Heart right ventricle (tissue), 16 donors: Measurements from ENCODE around the gene WNT3. TPM values are rescaled to one million over a fixed set of nuclear protein-coding genes. Genes with fewer than 3 reads are reported as not detected.

Experiments used
- ATAC-seq, 8 donors: fragments of 200-7000 bp; cut with Tn5 transposase; one replicate each; pipeline ENCODE4 v1.9.1; 2020; ENCODE audit warnings: mild to moderate bottlenecking in 8 of 8, moderate library complexity in 8 of 8, moderate number of reproducible peaks in 1 of 8
- DNase-seq, 2 donors: peaks; one replicate each; pipeline ENCODE4 v3.0.0-alpha.2; 2020
- H3K27ac ChIP-seq, 10 donors: fragments of 200-600 bp; sonication (generic) in 2 of 10; one replicate each; pipeline versions ENCODE4 v1.5.0 to v1.8.0; 2020 to 2022; ENCODE audit warnings: mild to moderate bottlenecking in 3 of 10
- H3K27me3 ChIP-seq, 7 donors: fragments of 200-600 bp; one replicate each; pipeline ENCODE4 v1.8.0; 2021 to 2022; ENCODE audit warnings: mild to moderate bottlenecking in 2 of 7
- H3K36me3 ChIP-seq, 9 donors: fragments of 200-600 bp; sonication (generic) in 1 of 9; one replicate each; pipeline versions ENCODE4 v1.5.0 to v1.8.0; 2020 to 2022; ENCODE audit warnings: mild to moderate bottlenecking in 2 of 9
- H3K4me1 ChIP-seq, 9 donors: fragments of 200-600 bp; sonication (generic) in 1 of 9; one replicate each; pipeline versions ENCODE4 v1.5.0 to v1.8.0; 2020 to 2022; ENCODE audit warnings: mild to moderate bottlenecking in 4 of 9
- H3K4me3 ChIP-seq, 10 donors: fragments of 200-600 bp; sonication (generic) in 2 of 10; one replicate each; pipeline versions ENCODE4 v1.5.0 to v1.8.0; 2020 to 2022; ENCODE audit warnings: mild to moderate bottlenecking in 7 of 10, moderate library complexity in 2 of 10
- H3K9me3 ChIP-seq, 11 donors: fragments of 200-600 bp in 10 of 11; sonication (generic) in 2 of 11; one replicate each; pipeline versions ENCODE4 v1.5.0 to v1.8.0; 2013 to 2022; ENCODE audit warnings: mild to moderate bottlenecking in 2 of 11, control low read depth in 1 of 11, moderate library complexity in 1 of 11
- WGBS, 2 donors: extraction: QIAGEN DNeasy Blood & Tissue Kit; methylation state at CpG; one replicate each; pipeline ENCODE4 v1.1.7; 2013; ENCODE audit warnings: inconsistent platforms in 1 of 2; 5-methylcytosine and 5-hydroxymethylcytosine counted together
- intact Hi-C, 10 donors: fragments of 100-400 bp; cut with DNase I; formaldehyde crosslinking; loops; one replicate each; pipeline versions ENCODE4 v1.11.1 to v1.14.2; 2022
- polyA plus RNA-seq, 2 donors: library from polyadenylated mRNA; stranded (reverse); fragments of 200-250 nt; gene quantifications; one replicate each; pipeline ENCODE4 v1.2.3, GENCODE V29; 2013
- total RNA-seq, 10 donors: library from RNA; stranded (reverse); fragmentation: NEBNext Ultra II Directional in 3 of 10; extraction: Animal tissue kit (Norgen Biotek cat#: 25700) in 3 of 10; gene quantifications; one replicate each; pipeline versions ENCODE4 v1.2.1 to v1.2.4, GENCODE V29; 2021 to 2023
- TF ChIP-seq, protein P1 (sequence below), 9 donors: fragments of 200-600 bp; sonication (generic) in 2 of 9; IDR thresholded peaks; one replicate each; pipeline versions ENCODE4 v1.5.0 to v1.8.0; 2021 to 2022; ENCODE audit warnings: antibody characterized with exemption in 9 of 9, mild to moderate bottlenecking in 5 of 9, moderate library complexity in 1 of 9
- donor health status: Arrhythmogenic right ventricular cardiomyopathy.
- donor health status: ischemic (EF 13 %, LVEDD 7.1; RV severe dilation, severe dysfunction).
- donor health status: healthy with polysubstance abuse.
- donor health status: DM: no; HTN: yes; CAD: no.
- donor health status: DM: no; HTN: no; CAD: no.
- donor health status: ischemic (EF 25% LVEDD 6.9; RV normal size, moderate dysfunction).
- donor health status: ischemic (EF 25% LVEDD 5.7; RV mildly dilated, moderate dysfunction).
- donor health status: healthy.
- donor health status: DM: yes; HTN: yes; CAD: no.
- donor health status: Ischemic cardiomyopathy.
- donor health status: ischemic (EF 35%, LVEDD 5.7; RV mildly dilated, moderate dysfunction).
- donor health status: nonischemic (EF 11% LVEDD 7.7; RV severe dilation, severe dysfunction).
- donor health status: DM: yes; HTN: yes; CAD: no.
- donor health status: PGD.
- donor health status: ischemic (EF 29% LVEDD 5.4; RV normal size, mild dysfunction).
- donor health status: nonischemic (EF 23%, LVEDD 6.1; RV moderate dilation, normal function).

The WNT3 gene
- total and polyA plus RNA-seq, 12 donors: 0.66 to 3.7 (median 1.2) TPM

DNA sequence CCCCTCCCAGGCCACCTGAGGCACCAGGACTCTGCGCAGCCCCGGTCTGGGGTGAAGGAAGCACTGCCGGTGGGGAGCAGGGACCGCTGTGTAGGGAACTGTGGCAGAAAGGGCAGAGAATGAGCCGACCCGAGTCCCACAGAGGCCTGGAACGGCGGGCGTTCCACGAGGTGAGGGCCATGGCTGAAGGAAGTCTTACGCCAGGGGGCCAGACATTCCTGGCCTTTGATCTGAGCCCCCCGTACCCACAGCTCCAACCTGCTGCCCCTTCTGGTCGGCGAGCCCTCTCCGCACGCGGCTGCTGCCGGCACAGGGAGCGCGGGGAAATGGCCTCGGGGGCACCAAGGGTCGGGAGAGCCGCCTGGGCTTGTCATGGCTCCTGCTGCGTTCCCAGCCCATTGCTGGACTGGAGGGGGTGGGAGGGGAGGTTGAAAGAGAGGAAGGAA is 1.4 kb upstream of the WNT3 start:
- intact Hi-C loops: loop anchor here in 2 of 10 donors (10.0 kb wide), 2 partner anchors 85 to 95 kb away; no protein-coding TSS in a partner anchor
- Histone ChIP-seq H3K9me3 (no peaks in the 10 kb centered on the region), H3K4me3 (peak overlapping the region in 3 of 10 donors; percentile 28 to 49 (median 48)), H3K36me3 (no peaks in the 10 kb centered on the region), H3K27ac (no peak overlapping the region), H3K4me1 (peaks cover 9 to 27% (median 21%) of the 10 kb centered on the region in 9 donors), H3K27me3 (peaks cover 28 to 91% (median 85%) of the 10 kb centered on the region in 7 donors)
- DNase-seq: no peak
- whole genome bisulfite sequencing, 2 donors: 7 to 12% methylated on average over 24 of the region's 24 CpGs
- TF ChIP-seq, protein P1, sequence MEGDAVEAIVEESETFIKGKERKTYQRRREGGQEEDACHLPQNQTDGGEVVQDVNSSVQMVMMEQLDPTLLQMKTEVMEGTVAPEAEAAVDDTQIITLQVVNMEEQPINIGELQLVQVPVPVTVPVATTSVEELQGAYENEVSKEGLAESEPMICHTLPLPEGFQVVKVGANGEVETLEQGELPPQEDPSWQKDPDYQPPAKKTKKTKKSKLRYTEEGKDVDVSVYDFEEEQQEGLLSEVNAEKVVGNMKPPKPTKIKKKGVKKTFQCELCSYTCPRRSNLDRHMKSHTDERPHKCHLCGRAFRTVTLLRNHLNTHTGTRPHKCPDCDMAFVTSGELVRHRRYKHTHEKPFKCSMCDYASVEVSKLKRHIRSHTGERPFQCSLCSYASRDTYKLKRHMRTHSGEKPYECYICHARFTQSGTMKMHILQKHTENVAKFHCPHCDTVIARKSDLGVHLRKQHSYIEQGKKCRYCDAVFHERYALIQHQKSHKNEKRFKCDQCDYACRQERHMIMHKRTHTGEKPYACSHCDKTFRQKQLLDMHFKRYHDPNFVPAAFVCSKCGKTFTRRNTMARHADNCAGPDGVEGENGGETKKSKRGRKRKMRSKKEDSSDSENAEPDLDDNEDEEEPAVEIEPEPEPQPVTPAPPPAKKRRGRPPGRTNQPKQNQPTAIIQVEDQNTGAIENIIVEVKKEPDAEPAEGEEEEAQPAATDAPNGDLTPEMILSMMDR (IDR thresholded peaks at IDR 0.05): no peak
- ATAC-seq: peak in 1 of 8 donors; percentile 15

DNA sequence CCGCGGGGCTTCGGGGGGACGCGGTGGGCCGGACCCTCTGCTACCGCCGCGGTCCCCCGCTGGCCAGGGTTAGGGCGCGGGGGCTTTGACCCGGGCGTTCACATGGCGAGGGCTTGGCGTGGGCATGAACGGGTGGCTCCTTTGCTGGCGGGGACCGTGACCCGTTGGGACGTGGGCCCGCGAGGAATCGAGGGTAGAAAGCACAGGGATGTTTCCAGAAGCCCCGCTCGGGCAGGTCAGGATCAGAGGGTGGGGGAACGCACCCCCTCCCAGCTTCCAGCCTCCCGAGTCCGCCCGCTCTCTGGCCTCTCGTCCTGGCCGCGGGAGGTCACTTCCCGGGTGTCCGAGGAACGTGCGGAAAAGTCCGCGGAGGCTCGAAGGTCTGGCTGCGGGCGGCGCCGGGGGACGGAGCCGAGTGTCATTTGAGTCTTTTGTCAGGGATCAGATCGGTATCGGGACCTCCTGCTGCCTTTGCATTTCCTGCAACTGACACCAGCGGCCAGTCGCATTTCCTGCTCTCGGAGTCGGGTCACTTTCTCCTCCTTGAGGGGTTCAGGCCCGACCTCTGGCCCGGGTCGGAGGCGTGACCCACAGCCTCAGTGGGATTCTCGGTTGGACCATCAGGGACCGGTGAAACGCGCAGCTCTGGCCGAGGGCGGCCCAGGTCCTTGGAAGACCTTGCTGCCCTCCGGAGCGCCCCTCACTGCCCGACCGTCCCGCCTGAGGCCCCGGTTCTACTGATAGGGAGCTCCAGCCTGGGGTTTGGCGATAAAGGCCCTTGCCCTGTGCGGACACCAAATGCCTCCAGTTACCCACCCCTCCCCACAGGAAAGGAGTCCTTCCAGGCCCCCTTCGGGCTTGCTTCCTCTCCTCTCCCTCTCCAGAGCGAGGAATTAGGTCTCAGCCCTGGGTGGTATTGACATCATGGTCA is 702 bp upstream of the WNT3 start:
- intact Hi-C loops: loop anchor here in 2 of 10 donors (10.0 kb wide), 2 partner anchors 84 to 94 kb away; no protein-coding TSS in a partner anchor
- DNase-seq: no peak
- peak in 2 of 8 donors; percentile 13 to 14 for ATAC-seq
- no peaks in the 10 kb centered on the region for H3K9me3 ChIP-seq
- TF ChIP-seq, protein P1 (IDR thresholded peaks at IDR 0.05): no peak
- no peaks in the 10 kb centered on the region for H3K36me3 ChIP-seq
- no peak overlapping the region for H3K27ac ChIP-seq
- peak overlapping the region; percentile 13 to 49 (median 44) for H3K4me3 ChIP-seq
- WGBS, 2 donors: 2 to 4% methylated on average over 72 of the region's 72 CpGs
- H3K27me3 ChIP-seq: peaks cover 28 to 98% (median 91%) of the 10 kb centered on the region in 7 donors
- peaks cover 9 to 27% (median 21%) of the 10 kb centered on the region in 9 donors for H3K4me1 ChIP-seq

DNA sequence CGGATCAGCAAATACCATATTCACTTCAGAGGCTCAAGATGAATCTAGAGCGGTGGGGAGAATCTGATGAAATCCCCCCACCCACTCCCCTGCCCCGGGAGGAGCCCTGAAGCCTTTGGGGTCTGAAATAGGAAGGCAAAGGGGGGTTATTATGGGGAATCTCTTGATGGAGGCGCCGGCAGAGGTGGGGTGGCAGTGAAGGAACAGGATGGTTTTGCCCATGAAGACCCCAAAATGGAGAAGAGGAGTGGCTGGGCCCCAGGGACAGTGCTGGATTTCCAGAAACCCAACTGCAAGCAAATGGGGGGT is 637 bp downstream of the WNT3 start:
- TF ChIP-seq, protein P1 (IDR thresholded peaks at IDR 0.05): no peak

DNA sequence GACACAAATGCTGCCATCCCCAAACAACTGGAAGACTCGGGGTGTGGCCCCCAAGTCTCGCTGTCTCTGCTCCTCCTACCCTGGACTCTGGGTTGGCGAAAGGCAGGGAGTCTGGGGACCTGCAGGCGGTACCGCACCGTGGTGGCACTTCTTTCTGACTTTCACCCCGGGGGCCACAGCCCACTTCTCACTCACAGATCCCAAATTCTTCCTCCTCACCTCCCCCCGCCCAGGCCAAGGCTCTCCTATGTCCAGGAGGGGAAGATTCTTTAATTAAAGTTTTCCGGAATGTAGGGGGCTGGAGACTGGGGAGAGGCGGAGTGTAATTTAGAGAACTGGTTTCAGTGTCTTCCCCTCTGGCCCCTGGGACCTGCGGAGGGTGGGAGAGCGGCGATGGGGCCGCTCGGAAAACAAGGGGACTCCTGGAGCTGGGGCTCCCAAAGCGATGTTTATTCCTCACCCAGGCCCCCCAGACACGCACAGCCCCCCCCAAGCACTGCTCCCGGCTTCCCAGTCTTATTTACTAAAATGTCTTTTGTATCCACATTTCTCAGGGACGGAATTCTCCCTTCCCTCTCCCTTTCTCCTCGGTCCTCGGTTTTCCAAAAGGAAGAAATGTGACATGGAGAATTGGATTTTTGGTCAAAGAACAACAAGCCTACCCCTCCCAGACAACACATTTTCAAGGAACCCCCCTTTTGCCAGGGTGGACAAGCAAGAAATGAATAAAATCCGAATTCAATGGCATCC is 1.2 kb downstream of the WNT3 start:
- ATAC-seq: no peak
- Histone ChIP-seq H3K4me1 (peaks cover 9 to 27% (median 21%) of the 10 kb centered on the region in 9 donors), H3K9me3 (no peaks in the 10 kb centered on the region), H3K36me3 (no peaks in the 10 kb centered on the region), H3K27ac (no peak overlapping the region), H3K4me3 (no peak overlapping the region), H3K27me3 (peaks cover 28 to 100% (median 95%) of the 10 kb centered on the region in 7 donors)
- 11 to 14% methylated on average over 22 of the region's 22 CpGs for WGBS, 2 donors
- TF ChIP-seq, protein P1 (IDR thresholded peaks at IDR 0.05): no peak
- intact Hi-C loops: loop anchor here in 2 of 10 donors (10.0 kb wide), 2 partner anchors 83 to 93 kb away; no protein-coding TSS in a partner anchor
- DNase-seq: no peak

More for the DNA sequence above, 637 bp downstream of the WNT3 start:
- Histone ChIP-seq H3K4me3 (no peak overlapping the region), H3K9me3 (no peaks in the 10 kb centered on the region), H3K27me3 (peaks cover 28 to 100% (median 94%) of the 10 kb centered on the region in 7 donors), H3K4me1 (peaks cover 9 to 27% (median 21%) of the 10 kb centered on the region in 9 donors), H3K36me3 (no peaks in the 10 kb centered on the region), H3K27ac (no peak overlapping the region)
- DNase-seq: no peak
- WGBS, 2 donors: 4 to 11% methylated on average over 5 of the region's 5 CpGs
- intact Hi-C loops: loop anchor here in 2 of 10 donors (10.0 kb wide), 2 partner anchors 83 to 93 kb away; no protein-coding TSS in a partner anchor
- no peak for ATAC-seq
